Mucosa of rectum (tissue), 2 donors: ENCODE data around the gene LYPD6.

ENCODE experiments used
- H3K27ac ChIP-seq, 2 donors: one replicate each; pipeline ENCODE4 v1.7.0; 2013; ENCODE audit warnings: inconsistent platforms in 2 of 2, low read depth in 2 of 2, low read length in 2 of 2
- H3K27me3 ChIP-seq, 2 donors: one replicate each; pipeline ENCODE4 v1.7.0; 2013; ENCODE audit warnings: low read length in 2 of 2; ENCODE audit not compliant: control insufficient read depth in 2 of 2, insufficient read depth in 2 of 2
- H3K36me3 ChIP-seq, 2 donors: one replicate each; pipeline ENCODE4 v1.7.0; 2013; ENCODE audit warnings: low read length in 2 of 2; ENCODE audit not compliant: control insufficient read depth in 2 of 2, insufficient read depth in 2 of 2
- H3K4me1 ChIP-seq, 2 donors: one replicate each; pipeline ENCODE4 v1.7.0; 2013; ENCODE audit warnings: low read length in 2 of 2, mild to moderate bottlenecking in 1 of 2; ENCODE audit not compliant: control insufficient read depth in 2 of 2, insufficient read depth in 2 of 2
- H3K4me3 ChIP-seq, 2 donors: one replicate each; pipeline ENCODE4 v1.7.0; 2013; ENCODE audit warnings: low read length in 2 of 2
- H3K9ac ChIP-seq, 2 donors: one replicate each; pipeline ENCODE4 v1.7.0; 2013; ENCODE audit warnings: low read length in 2 of 2, low read depth in 1 of 2, mild to moderate bottlenecking in 1 of 2
- H3K9me3 ChIP-seq, 2 donors: one replicate each; pipeline ENCODE4 v1.7.0; 2013; ENCODE audit warnings: low read length in 2 of 2; ENCODE audit not compliant: control insufficient read depth in 2 of 2
- donor health status: healthy.
- donor health status: Normal muscosa, but diverticular disease.

Gene LYPD6

GRCh38 chr2:149421791-149422190 is 91.4 kb downstream of the LYPD6 start:
- Histone ChIP-seq H3K9ac (no peak overlapping the region), H3K4me1 (peaks cover 0 to 9% of the 10 kb centered on the region in 2 donors), H3K27me3 (no peaks in the 10 kb centered on the region), H3K4me3 (no peak overlapping the region), H3K9me3 (no peaks in the 10 kb centered on the region), H3K27ac (no peak overlapping the region), H3K36me3 (no peaks in the 10 kb centered on the region)

DNA sequence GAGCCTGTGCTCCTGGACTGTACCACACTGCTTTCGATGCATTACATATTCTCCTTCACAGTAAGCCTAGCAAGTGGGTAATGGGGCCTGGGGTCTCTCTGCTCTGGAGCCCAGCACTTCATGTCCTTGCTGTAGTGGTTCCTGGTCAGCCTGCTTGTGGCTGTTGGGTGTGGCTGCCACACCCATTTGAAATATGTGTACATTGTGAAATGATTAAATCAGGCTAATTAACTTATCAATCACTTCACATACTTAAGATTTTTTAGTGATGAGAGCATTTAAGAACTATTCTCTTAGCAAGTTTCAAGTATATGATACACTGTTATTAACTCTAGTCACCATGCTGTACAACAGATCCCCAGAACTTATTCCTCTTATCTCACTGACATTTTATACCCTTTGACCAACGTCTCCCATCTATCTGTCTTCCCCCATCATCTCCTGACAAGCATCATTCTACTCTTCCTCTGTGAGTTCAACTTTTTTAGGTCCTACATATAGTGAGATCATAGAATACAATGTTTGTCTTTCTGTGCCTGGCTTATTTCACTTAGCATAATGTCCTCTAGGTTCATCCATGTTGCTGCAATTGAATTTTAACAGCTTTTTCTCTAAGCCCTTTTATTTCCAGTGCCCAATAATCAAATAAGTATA is 92.1 kb downstream of the LYPD6 start:
- H3K4me1 ChIP-seq, result peaks cover 0 to 9% of the 10 kb centered on the region in 2 donors
- no peaks in the 10 kb centered on the region for H3K9me3 ChIP-seq
- no peak overlapping the region for H3K27ac ChIP-seq
- H3K9ac ChIP-seq, result no peak overlapping the region
- H3K4me3 ChIP-seq, result no peak overlapping the region
- no peaks in the 10 kb centered on the region for H3K27me3 ChIP-seq
- H3K36me3 ChIP-seq, result no peaks in the 10 kb centered on the region

DNA sequence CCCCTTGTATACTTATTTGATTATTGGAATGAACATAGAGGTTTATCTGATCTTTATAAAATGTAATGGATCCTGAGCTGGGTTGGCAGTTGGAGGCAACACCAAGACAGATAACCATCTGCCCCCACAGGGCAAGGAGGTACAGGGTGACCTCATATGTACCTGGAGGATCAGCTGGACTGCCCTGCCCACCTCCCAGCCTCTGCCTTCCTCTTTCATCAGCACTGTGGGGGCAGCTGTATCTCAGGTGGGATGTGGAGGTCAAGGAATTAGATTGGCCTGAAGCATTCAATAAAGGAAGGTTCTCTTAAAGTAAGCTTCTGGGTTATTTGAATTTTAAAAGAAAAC is 92.6 kb downstream of the LYPD6 start:
- no peaks in the 10 kb centered on the region for H3K9me3 ChIP-seq
- no peak overlapping the region for H3K27ac ChIP-seq
- H3K4me3 ChIP-seq, result no peak overlapping the region
- peaks cover 0 to 9% of the 10 kb centered on the region in 2 donors for H3K4me1 ChIP-seq
- no peaks in the 10 kb centered on the region for H3K27me3 ChIP-seq
- no peak overlapping the region for H3K9ac ChIP-seq
- H3K36me3 ChIP-seq, result no peaks in the 10 kb centered on the region

DNA sequence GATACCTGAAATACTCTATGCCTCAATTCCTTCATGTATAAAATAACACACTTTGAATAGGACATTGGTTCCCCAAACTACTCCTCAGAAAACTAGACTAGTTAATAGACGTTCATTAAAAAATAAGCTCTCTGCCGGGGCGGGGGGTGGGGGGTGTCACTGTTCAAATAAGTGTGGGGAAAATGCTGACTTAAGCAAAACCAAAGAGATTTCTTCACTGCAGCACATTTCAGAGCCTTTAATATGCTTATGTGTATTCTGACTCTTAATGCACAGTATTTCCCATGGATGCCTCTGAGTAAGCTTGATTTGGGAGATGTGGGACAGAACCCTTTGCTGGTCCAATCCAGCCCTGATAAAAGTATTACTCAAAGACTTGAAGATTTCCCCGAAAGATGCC is 93.2 kb downstream of the LYPD6 start:
- Histone ChIP-seq H3K9ac (no peak overlapping the region), H3K9me3 (no peaks in the 10 kb centered on the region), H3K4me1 (peaks cover 0 to 9% of the 10 kb centered on the region in 2 donors), H3K27me3 (no peaks in the 10 kb centered on the region), H3K36me3 (no peaks in the 10 kb centered on the region), H3K27ac (no peak overlapping the region), H3K4me3 (no peak overlapping the region)

DNA sequence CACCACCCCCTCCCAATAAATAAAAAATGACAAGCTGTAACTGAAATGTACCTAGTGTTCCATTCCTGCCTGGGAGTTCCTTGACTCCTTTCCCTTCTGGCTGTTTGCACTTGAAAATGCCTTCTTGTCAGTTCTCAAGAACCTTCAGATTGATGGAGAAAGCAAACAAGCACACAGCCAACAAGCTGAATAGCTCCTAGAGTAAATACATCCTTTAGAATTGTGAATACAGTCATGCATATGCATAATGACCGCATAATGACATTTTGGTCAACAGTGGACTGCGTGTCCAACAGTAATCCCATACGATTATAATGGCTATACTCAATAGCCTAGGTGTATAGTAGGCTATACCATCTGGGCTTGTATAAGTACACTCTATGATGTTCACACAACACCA is 97.0 kb downstream of the LYPD6 start:
- H3K27me3 ChIP-seq, result no peaks in the 10 kb centered on the region
- no peaks in the 10 kb centered on the region for H3K9me3 ChIP-seq
- no peak overlapping the region for H3K4me3 ChIP-seq
- no peak overlapping the region for H3K9ac ChIP-seq
- no peak overlapping the region for H3K27ac ChIP-seq
- H3K36me3 ChIP-seq, result no peaks in the 10 kb centered on the region
- no peaks in the 10 kb centered on the region for H3K4me1 ChIP-seq

DNA sequence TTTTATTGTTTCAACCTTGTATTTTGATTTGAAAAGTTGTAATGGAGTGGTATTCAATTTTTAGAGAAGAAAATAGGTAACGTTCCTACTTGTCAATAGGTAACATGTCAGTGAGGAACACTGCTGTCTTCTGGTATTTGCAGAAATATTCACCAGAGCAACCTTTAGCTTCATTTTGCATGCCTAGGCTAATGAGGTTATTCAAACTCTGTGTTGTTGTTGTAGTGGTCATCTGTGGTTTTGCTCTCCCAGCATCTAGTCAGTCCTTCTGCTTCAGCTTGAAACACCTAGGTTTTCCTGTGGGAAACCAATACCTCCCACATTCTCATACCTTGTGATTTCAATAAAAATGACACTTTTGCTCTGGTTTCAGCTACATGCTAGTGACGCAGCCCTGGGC is 98.4 kb downstream of the LYPD6 start:
- Histone ChIP-seq H3K4me3 (no peak overlapping the region), H3K36me3 (no peaks in the 10 kb centered on the region), H3K9ac (no peak overlapping the region), H3K9me3 (no peaks in the 10 kb centered on the region), H3K27ac (no peak overlapping the region), H3K27me3 (no peaks in the 10 kb centered on the region), H3K4me1 (no peaks in the 10 kb centered on the region)

DNA sequence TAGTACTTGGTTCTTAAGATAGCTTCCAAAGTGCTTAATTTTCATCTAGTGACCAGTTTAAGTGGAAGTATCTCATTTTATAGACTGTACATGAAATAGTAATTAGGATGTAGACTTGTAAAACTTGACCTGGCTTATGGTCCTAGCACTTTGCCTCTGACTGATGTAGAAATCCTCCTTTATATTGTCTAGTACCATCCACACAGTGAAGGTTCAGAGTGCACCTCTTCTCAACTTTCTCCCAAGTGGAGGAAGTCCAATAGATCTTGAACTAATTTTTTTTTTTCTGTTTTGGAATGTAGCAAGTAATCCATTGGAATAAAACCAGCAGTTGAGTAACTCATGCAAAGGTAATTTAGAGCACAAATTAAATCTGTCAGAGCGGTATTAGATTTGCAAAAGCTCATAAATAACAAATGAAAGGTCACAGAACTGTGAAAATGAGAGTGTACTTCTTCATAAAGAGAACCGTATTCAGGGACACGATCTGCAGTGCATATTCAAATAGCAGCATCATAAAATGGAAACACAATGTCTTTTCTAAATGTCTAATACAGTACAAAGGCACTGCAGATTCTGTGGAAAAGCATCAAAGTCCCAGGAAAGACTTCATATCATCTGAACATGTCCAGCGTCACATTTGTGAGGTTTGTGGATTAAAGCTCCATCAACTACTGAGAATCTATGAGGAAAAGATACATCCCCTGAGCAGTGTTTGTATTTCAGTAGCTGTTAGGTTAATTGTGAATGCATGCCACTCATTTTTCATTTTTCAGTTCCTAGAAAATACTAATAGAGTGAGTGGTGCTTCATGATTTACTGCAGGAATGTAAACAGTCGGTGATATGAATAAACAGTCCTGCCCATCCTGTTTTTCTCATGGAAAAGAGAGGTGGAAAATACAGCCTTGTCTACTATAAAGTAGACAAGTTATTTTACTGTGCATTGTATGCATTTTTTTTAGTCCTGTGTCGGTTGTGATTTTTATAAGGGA is 100.7 kb downstream of the LYPD6 start:
- Histone ChIP-seq H3K36me3 (no peaks in the 10 kb centered on the region), H3K4me3 (no peak overlapping the region), H3K9ac (no peak overlapping the region), H3K4me1 (no peaks in the 10 kb centered on the region), H3K27me3 (no peaks in the 10 kb centered on the region), H3K9me3 (no peaks in the 10 kb centered on the region), H3K27ac (no peak overlapping the region)

DNA sequence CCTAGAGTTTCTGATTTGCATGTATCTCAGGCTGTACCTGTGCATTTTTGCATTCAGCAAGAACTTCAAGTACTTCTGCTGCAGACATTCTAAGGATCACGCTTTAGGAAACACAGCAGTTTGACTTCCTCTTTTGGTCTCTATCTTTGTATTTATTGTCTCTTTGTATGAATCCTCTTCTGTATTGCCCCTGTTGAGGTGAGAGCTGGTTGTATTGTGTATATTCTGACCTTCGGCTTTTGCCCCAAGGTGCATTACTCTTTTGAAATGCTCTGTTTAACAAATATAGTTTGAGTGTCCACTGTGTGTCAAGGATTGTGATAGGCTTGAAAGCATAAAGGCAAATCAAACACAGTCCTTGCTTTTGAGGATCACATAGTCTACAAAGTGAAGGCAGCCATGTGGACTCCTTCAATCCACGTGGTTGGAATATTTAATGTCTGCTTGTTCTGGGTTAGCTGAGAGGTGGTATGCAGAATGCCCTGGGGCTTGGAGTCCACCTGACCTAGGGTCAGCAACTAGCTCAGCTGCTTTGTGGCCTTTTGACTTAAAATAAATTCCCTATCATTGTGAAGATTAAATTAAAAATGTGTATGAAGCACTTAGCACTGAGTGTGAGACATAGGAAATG is 108.1 kb downstream of the LYPD6 start:
- Histone ChIP-seq H3K4me1 (no peaks in the 10 kb centered on the region), H3K9me3 (no peaks in the 10 kb centered on the region), H3K27me3 (no peaks in the 10 kb centered on the region), H3K27ac (no peak overlapping the region), H3K9ac (no peak overlapping the region), H3K4me3 (no peak overlapping the region), H3K36me3 (no peaks in the 10 kb centered on the region)

GRCh38 chr2:149441255-149441654 is 110.9 kb downstream of the LYPD6 start:
- Histone ChIP-seq H3K4me3 (no peak overlapping the region), H3K9me3 (no peaks in the 10 kb centered on the region), H3K4me1 (no peaks in the 10 kb centered on the region), H3K9ac (no peak overlapping the region), H3K27me3 (no peaks in the 10 kb centered on the region), H3K36me3 (no peaks in the 10 kb centered on the region), H3K27ac (no peak overlapping the region)

GRCh38 chr2:149442346-149442745 is 112.0 kb downstream of the LYPD6 start:
- Histone ChIP-seq H3K27me3 (no peaks in the 10 kb centered on the region), H3K27ac (no peak overlapping the region), H3K4me3 (no peak overlapping the region), H3K9ac (no peak overlapping the region), H3K4me1 (no peaks in the 10 kb centered on the region), H3K36me3 (no peaks in the 10 kb centered on the region), H3K9me3 (no peaks in the 10 kb centered on the region)
